Dermis blood vessel endothelial cell (primary cell): ENCODE results near the gene ANXA1. TPM values are rescaled to one million over a fixed set of nuclear protein-coding genes. Genes with fewer than 3 reads are reported as not detected.
A peak's percentile ranks its signal among the peaks of the same experiment; 100 is the strongest.

Source experiments
- DNase-seq: peaks from one replicate; pipeline ENCODE4 v3.0.0; 2010
- total RNA-seq: library from RNA; depleted of rRNA; stranded (reverse); fragments of >200 nt; gene quantifications from 2 replicates; pipeline ENCODE4 v1.2.3, GENCODE V29; 2014

The ANXA1 gene
- 798 and 1,016 TPM in 2 replicates for total RNA-seq

GRCh38 chr9:73151653-73152542 lies at the start of gene ANXA1:
Gene ANXA1, plus strand, starts transcription at chr9:73151865. Its CDS starts 6,671 bp downstream, at chr9:73158536.
- DNase-seq: peak; percentile 91

DNA sequence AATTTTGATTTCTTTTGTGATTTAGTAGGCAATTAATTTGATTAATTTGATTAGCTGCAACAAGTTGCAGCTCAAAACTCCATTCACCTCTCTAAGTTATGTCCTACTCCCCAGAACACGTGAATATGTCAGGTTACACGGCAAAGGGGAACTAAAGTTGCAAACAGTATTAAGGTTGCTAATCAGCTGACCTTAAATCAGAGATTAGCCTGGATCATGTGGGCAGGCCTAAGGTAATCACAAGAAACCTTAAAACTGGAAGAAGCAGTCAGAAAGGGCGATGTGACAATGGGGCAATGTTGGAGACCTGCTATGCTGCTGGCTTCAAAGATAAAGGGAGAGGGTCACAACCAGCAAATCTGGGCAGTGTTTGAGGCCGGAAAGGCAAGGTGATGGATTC lies 47.3 kb upstream of the ANXA1 start:
- DNase-seq: peak; percentile 25

GRCh38 chr9:73104921-73105320 lies 46.7 kb upstream of the ANXA1 start:
- DNase-seq: no peak

- peak; percentile 82 for DNase-seq
These were observed 44.1 kb upstream of the ANXA1 start for GRCh38 chr9:73107489-73108069.

DNA sequence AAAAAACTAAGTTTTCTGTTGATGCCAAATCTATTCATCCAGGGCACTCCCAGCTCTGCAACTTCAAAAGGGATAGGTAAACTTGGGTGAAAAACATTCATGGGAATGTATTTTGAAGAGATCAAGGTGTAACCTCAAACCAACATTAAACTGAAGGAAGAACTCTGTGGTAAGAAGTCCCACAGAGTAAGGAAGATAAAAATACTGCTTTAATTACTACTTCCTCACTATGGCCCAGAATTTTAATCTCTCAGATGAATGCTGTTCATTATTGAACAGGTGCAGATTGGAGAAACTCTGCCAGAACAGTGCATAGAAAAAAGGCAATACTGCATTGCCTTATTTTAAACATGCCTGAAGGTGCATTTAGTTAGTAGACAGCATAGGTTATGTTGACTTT lies 37.6 kb upstream of the ANXA1 start:
- no peak for DNase-seq

DNA sequence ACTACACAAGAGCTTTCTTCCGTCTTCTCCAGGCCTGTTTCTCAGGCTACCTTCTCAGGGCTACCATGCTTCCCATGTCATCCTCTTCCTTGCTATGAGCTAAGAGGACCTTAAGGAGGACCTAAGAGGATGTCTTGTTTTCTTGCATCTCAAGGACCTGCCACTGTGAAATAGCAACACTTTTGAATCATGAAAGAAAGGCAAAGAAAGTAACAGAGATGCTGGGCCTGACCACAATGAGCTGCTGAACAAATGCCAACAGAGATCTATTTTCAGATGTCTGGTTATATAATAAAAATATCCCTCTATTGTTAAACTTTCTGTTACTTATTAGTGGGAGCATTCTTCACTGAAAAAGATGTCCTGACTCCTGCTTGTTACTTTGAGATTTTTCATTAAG lies 36.7 kb upstream of the ANXA1 start:
- no peak for DNase-seq

- no peak for DNase-seq
These were observed 35.6 kb upstream of the ANXA1 start for GRCh38 chr9:73116031-73116430.

DNA sequence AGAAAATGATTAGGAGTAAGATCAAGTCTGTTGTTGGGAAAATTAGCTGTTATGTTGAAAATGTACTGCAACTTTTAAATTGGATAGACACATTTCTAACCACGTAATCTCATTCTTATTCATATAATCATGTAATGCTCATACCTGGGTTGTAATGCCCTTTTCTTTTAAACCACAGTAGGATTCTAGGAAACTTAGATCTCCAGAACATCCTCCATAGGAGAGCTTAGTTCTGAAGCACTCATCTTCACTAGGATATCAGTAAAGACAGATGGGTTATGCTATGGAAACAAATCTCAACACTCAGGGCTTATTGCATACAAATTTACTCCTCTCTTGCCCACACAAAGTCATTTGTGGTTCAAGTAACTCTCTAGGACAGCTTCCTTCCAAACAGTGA lies 34.8 kb upstream of the ANXA1 start:
- DNase-seq: no peak

- DNase-seq: peak; percentile 37
These were observed 33.4 kb upstream of the ANXA1 start for GRCh38 chr9:73118286-73118685.

GRCh38 chr9:73118898-73119554 lies 32.6 kb upstream of the ANXA1 start:
- peak; percentile 66 for DNase-seq

DNA sequence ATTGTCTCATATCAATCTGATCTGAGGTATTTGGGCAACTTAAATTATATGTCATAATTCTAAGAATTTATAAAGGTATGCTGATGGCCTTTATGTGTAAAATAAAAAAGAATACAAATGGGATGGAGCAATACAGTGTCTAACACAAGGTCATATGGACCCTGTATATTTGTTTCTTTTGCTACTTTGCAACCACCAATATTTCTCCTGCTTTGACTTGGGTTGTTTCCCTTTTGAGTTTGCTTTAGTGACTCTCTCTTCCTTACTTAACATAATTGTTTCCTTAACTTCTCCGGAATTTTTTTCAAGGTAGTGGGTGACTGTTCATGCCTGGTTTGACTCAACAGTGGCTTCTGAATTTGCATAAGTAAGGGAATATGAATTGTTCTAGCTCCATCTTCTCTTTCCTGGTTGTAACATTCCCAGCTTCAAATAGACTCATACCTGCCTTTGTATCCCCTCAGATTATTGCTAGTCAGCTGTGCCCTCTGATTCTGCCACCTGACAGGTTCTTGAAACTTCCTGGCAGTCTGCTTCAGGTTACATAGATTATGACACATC lies 30.2 kb upstream of the ANXA1 start:
- DNase-seq: peak; percentile 38

DNA sequence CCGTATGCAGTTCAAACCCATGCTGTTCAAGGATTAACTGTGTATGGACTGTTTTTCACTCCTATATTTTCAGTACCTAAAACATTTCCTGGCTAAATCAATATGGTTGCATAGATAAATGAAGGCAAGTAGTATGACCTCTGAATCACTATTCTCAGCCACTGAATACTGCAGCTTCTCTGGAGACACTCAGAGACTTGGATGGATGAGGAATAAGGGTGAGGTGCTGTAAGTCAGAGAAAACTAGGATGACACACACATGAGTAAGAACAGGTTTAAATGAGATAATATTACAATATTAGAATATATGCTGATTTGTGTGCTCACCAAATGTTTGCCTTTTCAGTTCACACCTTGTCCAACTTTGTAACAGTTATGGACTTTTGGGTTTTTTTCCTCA lies 26.0 kb upstream of the ANXA1 start:
- no peak for DNase-seq

- no peak for DNase-seq
These were observed 21.6 kb upstream of the ANXA1 start for GRCh38 chr9:73129941-73130685.

DNA sequence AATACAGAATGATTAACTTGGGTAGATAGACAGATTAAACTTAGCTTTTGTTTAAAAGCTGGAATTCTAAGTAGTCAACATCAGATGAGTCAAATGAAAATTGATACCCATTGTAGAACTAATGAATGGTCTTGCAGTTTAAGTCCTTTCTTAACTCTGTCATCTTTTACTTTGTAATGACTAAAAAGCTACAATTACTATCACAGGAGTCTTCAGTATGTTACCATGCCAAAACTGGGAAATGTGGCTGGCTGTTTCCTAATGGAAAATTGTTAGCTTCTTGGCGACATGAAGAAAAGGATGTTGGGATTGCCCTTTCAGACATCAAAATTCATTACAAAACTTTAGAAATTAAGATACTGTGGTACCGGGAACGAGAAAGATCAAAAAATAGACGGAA lies 20.2 kb upstream of the ANXA1 start:
- DNase-seq: peak; percentile 37

GRCh38 chr9:73132034-73132776 lies 19.5 kb upstream of the ANXA1 start:
- peak; percentile 93 for DNase-seq

GRCh38 chr9:73133022-73133651 lies 18.5 kb upstream of the ANXA1 start:
- DNase-seq: no peak

DNA sequence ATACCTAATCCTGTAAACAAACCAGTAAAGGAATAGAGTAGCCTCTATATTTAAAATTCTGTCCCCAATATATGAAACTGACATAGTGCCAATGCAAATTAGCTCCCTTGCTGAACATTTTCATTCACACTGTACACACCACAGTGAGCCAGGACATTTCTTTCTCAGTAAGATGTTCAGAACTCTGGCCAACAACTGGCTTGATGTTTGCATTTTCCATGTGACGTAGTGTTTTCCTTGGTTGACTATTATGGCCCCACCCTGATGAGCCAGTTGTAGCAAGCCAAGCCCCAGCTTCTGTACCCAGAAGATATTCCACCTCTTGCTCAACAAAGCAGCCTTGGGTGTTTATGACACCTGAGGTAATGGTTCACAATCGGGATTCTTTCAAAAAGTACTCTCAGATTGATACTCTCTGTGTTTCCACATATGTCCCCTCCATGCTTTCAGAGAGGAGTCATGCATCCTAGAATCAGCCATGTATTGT lies 17.7 kb upstream of the ANXA1 start:
- DNase-seq: no peak

DNA sequence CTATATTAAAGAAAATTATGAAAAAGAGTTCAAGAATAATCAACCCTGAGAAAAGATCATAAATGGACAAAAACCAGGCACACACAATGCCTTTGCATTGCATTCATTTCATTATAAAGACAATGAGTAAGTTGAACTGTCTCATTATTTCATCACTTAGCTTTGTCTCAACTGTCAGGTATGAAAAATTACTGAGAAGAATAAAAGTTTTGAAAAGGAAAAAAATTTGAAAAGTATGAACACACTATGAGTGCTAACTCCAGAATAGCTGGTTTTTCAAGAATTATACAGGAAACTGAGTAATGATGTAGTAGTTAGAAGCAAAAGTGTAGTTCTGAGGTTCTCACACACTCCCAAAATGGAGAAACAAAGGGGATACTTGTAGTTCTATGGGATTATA lies 16.3 kb upstream of the ANXA1 start:
- DNase-seq: no peak

- DNase-seq: no peak
These were observed 14.3 kb upstream of the ANXA1 start for GRCh38 chr9:73137286-73137899.

- DNase-seq: no peak
These were observed 13.8 kb upstream of the ANXA1 start for GRCh38 chr9:73137914-73138313.

- no peak for DNase-seq
These were observed 13.1 kb upstream of the ANXA1 start for GRCh38 chr9:73138516-73138915.
